Measurements from ENCODE around the gene HLA-B.
A peak's percentile ranks its signal among the peaks of the same experiment; 100 is the strongest.

The HLA-B gene

DNA sequence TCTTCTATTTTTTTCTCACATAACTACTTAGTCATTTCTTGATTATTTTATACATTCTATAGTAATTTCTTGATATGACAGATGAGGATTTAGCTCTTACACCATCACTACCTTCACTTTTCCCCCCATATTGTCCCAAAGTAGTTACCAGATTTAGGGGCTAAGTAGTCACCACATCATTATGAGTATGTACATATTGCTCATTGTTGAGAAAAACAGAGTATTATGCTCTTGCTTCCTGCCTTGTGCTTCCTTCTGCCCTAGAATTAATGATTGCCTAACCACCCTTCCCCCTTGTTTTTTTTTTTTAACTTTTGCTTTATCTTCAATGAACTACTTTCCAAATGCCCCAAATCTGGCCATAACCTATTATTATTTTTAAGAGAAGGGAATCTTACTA is 6.8 kb upstream of the HLA-B start:
- no peak for DNase-seq
- Histone ChIP-seq H3K9me3 (ENCODE audit: severe bottlenecking) (peaks cover 10% of the 10 kb centered on the region), H3K36me3 (no peaks in the 10 kb centered on the region), H3K27ac (no peak overlapping the region), H3K4me3 (ENCODE audit: low read depth, low read length) (no peak overlapping the region), H3K27me3 (ENCODE audit: insufficient read depth, low read depth, severe bottlenecking) (peaks cover 66% of the 10 kb centered on the region)
- TF ChIP-seq, protein P1, sequence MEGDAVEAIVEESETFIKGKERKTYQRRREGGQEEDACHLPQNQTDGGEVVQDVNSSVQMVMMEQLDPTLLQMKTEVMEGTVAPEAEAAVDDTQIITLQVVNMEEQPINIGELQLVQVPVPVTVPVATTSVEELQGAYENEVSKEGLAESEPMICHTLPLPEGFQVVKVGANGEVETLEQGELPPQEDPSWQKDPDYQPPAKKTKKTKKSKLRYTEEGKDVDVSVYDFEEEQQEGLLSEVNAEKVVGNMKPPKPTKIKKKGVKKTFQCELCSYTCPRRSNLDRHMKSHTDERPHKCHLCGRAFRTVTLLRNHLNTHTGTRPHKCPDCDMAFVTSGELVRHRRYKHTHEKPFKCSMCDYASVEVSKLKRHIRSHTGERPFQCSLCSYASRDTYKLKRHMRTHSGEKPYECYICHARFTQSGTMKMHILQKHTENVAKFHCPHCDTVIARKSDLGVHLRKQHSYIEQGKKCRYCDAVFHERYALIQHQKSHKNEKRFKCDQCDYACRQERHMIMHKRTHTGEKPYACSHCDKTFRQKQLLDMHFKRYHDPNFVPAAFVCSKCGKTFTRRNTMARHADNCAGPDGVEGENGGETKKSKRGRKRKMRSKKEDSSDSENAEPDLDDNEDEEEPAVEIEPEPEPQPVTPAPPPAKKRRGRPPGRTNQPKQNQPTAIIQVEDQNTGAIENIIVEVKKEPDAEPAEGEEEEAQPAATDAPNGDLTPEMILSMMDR (IDR thresholded peaks at IDR 0.05; ENCODE audit: low read depth, low read length) = no peak

DNA sequence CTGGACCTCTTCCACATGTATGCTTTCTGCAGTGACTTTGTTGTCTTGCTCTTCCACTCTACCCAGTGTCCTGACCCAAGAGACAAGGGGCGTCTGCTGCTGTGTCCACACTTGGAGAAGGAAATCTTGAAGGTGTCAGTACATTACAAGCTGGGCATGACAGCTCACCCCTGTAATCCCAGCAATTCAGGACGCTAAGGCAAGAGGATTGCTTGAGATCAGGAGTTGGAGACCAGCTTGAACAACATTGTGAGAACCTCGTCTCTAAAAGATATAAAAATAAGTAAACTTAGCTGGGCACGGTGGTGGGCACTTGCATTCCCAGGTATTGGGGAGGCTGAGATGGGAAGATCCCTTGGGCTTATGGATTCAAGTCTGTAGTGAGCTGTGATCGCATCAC is 5.8 kb upstream of the HLA-B start:
- H3K27ac ChIP-seq = no peak overlapping the region
- no peak for DNase-seq
- no peaks in the 10 kb centered on the region for H3K36me3 ChIP-seq
- H3K9me3 ChIP-seq (ENCODE audit: severe bottlenecking) = peaks cover 10% of the 10 kb centered on the region
- no peak overlapping the region for H3K4me3 ChIP-seq (ENCODE audit: low read depth, low read length)
- peaks cover 70% of the 10 kb centered on the region for H3K27me3 ChIP-seq (ENCODE audit: insufficient read depth, low read depth, severe bottlenecking)
- TF ChIP-seq, protein P1 (IDR thresholded peaks at IDR 0.05; ENCODE audit: low read depth, low read length) = no peak

DNA sequence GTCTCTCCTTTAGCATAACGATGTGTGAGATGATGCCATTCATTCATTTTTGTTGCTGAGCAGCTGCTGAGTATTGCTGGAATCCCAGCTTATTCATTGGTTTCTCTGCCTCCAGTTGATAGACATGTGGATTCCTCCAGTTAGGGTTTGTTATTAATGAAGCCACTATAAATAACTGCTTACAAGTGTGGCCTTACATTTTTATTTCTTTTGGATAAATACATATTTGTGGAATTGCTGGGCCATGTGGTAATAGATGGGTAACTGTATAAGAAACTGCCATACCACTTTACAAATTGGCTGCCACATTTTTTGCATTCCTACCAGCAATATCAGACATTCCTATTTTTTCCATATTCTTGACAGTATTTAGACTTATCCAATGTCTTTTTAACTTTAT is 2.6 kb upstream of the HLA-B start:
- H3K4me3 ChIP-seq (ENCODE audit: low read depth, low read length) = no peak overlapping the region
- no peak overlapping the region for H3K27ac ChIP-seq
- H3K36me3 ChIP-seq = no peaks in the 10 kb centered on the region
- peaks cover 66% of the 10 kb centered on the region for H3K27me3 ChIP-seq (ENCODE audit: insufficient read depth, low read depth, severe bottlenecking)
- H3K9me3 ChIP-seq (ENCODE audit: severe bottlenecking) = peaks cover 10% of the 10 kb centered on the region
- TF ChIP-seq, protein P1 (IDR thresholded peaks at IDR 0.05; ENCODE audit: low read depth, low read length) = no peak
- DNase-seq = no peak

DNA sequence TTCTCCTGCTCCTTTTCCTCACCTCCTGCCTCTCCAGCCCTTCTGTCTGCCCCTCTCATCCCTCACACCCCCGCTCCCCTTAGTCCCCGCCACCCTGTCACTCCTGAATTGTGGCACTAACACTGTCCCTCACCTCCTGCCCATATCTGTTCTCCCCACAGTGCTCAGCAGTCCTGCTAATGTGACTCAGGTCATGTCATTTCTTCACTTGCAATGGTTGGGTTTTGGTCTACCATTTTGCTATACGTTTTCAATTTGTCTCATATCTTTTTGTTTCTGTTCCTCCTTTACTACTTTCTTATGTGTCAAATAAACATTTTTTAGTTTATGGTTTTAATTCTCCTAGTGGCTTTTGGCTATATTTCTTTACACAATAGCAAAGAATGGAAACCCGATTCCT is 1.3 kb upstream of the HLA-B start:
- H3K27ac ChIP-seq = no peak overlapping the region
- TF ChIP-seq, protein P1 (IDR thresholded peaks at IDR 0.05; ENCODE audit: low read depth, low read length) = no peak
- no peak overlapping the region for H3K4me3 ChIP-seq (ENCODE audit: low read depth, low read length)
- DNase-seq = no peak
- H3K27me3 ChIP-seq (ENCODE audit: insufficient read depth, low read depth, severe bottlenecking) = peaks cover 64% of the 10 kb centered on the region
- peaks cover 10% of the 10 kb centered on the region for H3K9me3 ChIP-seq (ENCODE audit: severe bottlenecking)
- no peaks in the 10 kb centered on the region for H3K36me3 ChIP-seq

DNA sequence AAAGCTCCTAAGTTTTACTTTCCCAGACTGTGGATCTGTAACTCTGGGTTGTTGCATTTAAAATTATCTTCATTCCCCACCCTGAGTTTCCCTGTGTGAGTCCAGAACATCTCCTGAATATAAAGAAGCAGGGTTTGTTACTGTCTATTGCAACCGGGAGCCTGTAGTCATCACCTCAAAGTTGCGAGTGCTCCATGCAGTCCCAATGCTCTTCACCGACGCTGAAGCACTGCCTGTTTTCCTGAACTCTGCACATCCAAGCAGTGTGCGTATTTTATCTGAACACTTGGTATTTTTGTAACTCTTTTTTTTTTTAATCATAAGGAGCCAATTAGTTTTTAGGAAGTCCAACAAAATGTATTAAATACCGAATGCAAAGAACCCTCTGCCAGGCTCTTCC is 907 bp upstream of the HLA-B start:
- H3K9me3 ChIP-seq (ENCODE audit: severe bottlenecking) = peaks cover 10% of the 10 kb centered on the region
- peaks cover 61% of the 10 kb centered on the region for H3K27me3 ChIP-seq (ENCODE audit: insufficient read depth, low read depth, severe bottlenecking)
- no peak for DNase-seq
- H3K27ac ChIP-seq = no peak overlapping the region
- H3K4me3 ChIP-seq (ENCODE audit: low read depth, low read length) = no peak overlapping the region
- TF ChIP-seq, protein P1 (IDR thresholded peaks at IDR 0.05; ENCODE audit: low read depth, low read length) = no peak
- H3K36me3 ChIP-seq = no peaks in the 10 kb centered on the region

DNA sequence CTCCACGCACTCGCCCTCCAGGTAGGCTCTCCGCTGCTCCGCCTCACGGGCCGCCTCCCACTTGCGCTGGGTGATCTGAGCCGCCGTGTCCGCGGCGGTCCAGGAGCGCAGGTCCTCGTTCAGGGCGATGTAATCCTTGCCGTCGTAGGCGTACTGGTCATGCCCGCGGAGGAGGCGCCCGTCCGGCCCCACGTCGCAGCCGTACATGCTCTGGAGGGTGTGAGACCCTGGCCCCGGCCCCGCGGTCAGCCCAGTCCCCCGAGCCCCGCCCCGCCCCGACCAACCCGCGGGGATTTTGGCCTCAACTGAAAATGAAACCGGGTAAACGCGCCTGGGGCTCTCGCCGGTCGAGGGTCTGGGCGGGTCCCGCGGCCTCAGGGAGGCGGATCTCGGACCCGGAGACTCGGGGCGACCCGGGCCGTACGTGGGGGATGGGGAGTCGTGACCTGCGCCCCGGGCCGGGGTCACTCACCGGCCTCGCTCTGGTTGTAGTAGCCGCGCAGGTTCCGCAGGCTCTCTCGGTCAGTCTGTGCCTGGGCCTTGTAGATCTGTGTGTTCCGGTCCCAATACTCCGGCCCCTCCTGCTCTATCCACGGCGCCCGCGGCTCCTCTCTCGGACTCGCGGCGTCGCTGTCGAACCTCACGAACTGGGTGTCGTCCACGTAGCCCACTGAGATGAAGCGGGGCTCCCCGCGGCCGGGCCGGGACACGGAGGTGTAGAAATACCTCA is 598 bp downstream of the HLA-B start:
- H3K4me3 ChIP-seq (ENCODE audit: low read depth, low read length) = peak overlapping the region; percentile 57
- no peak overlapping the region for H3K27ac ChIP-seq
- peaks cover 53% of the 10 kb centered on the region for H3K27me3 ChIP-seq (ENCODE audit: insufficient read depth, low read depth, severe bottlenecking)

More for the DNA sequence above, 598 bp downstream of the HLA-B start:
- H3K36me3 ChIP-seq = no peaks in the 10 kb centered on the region
- peak; percentile 52 for DNase-seq
- H3K9me3 ChIP-seq (ENCODE audit: severe bottlenecking) = peaks cover 9% of the 10 kb centered on the region
- TF ChIP-seq, protein P1 (IDR thresholded peaks at IDR 0.05; ENCODE audit: low read depth, low read length) = peak; percentile 26; the same call in 1 of the 2 replicates
